Measurements from ENCODE around the gene COMT.

Gene COMT

DNA sequence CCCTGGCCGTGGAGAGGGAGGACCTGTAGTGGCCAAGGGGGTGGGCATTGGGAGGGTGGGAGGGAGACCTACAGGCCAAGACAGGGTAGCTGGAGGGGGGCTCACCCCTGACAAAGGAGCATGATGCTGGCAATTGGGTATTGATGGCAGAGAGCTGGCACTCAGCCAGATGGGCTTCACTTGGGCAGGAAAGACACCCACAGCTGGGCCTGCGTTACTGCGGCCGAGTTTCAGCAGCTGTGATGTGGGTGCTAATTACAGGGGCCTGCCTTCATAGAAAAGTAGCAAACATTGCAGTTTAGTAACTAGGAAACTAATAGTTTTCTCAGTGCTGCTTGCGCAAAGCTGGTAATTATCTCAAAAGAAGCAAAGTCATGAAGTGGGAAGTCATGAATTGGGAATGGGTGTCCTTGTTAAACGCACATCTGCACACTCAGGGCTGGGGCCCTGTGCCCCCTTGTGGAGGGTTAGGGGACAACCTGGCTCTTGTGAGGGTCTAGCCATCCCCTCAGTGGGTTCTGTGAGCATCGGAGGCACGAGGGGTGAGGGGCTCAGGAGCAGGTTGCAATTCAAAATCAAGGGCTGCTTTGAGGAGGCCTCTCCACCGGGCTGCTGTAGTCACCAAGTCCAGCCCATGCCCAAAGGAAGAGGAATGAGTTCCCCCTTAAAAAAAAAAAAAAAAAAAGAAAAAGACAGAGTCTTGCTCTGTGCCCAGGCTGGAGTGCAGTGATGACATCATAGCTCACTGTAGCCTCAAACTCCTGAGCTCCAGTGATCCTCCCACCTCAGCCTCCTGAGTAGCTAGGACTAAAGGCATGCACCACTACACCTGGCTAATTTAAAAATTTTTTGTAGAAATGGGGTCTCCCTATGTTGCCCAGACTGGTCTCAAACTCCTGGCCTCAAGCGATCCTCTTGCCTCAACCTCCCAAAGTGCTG, 24.5 kb downstream of the COMT start:
- Histone ChIP-seq H3K36me3 (peaks cover 63 to 91% (median 83%) of the 10 kb centered on the region in 11 experiments), H3K4me2 (peak overlapping the region in 3 of 11 experiments; percentile 16 to 41 (median 20); a peak in 4 of 22 replicates), H3K4me3 (no peak overlapping the region), H3K9ac (no peak overlapping the region), H3K9me3 (replicated peaks in 1 of 11) (no peaks in the 10 kb centered on the region), H4K20me1 (peaks cover 26 to 98% (median 61%) of the 10 kb centered on the region in 11 experiments; a peak in 21 of 22 replicates), H3K4me1 (peaks cover 18 to 65% (median 29%) of the 10 kb centered on the region in 10 experiments), H3K27me3 (no peaks in the 10 kb centered on the region), H3K27ac (no peak overlapping the region)
- TF ChIP-seq Cebpa-rat (IDR thresholded peaks at IDR 0.05), result no peak

DNA sequence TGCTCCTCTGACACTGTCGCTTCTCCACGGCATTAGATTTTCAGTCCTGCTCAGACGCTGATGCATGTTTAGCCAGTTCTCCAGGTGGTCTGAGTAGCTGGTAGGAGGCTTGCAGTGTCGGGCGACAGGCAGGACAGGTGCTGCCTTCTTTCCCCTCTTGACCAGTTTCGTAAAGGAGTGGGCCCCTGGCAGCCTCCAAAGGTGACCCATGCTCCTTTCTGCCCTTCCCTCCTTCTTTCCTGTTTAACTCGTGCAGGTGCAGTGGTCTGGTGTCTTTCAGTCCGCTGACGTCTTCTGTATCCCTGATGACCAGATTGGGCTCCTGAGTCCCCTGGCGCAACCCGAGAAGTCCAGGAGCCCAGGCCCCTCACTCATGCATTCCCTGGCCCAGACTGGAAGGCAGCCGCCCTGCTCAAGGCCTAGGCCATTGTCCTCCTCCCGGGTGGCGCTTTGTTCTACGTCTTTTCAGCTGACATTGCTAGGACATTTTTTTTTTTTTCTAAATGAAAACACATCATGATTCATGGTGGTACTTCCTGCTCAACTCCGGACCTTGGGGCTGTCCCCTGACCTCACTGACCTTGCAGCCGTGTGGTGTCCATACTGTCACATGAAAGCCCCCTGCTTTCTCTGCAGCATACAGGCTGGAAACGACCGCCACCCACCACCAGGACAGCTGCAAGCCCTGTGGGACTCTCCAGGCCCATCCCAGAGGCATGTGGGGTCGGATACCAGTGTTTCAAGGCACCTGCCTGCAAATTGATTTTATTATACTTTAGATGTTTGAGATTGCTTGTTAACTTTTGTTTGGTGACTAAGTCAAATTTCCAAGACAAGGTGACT, 25.6 kb downstream of the COMT start:
- no peaks in the 10 kb centered on the region for H3K27me3 ChIP-seq
- H3K9ac ChIP-seq, result peak overlapping the region in 2 of 11 experiments; percentile 1 to 19; a peak in 1 of 22 replicates
- H3K4me3 ChIP-seq, result no peak overlapping the region
- peaks cover 15 to 98% (median 50%) of the 10 kb centered on the region in 11 experiments; a peak in 21 of 22 replicates for H4K20me1 ChIP-seq
- H3K4me2 ChIP-seq, result peak overlapping the region in 3 of 11 experiments; percentile 20 to 41 (median 21); a peak in 5 of 22 replicates
- H3K27ac ChIP-seq, result no peak overlapping the region
- peaks cover 55 to 91% (median 86%) of the 10 kb centered on the region in 11 experiments for H3K36me3 ChIP-seq
- H3K4me1 ChIP-seq, result peaks cover 11 to 57% (median 26%) of the 10 kb centered on the region in 10 experiments
- TF ChIP-seq Cebpa-rat (IDR thresholded peaks at IDR 0.05), result no peak
- H3K9me3 ChIP-seq (replicated peaks in 1 of 11), result no peaks in the 10 kb centered on the region

DNA sequence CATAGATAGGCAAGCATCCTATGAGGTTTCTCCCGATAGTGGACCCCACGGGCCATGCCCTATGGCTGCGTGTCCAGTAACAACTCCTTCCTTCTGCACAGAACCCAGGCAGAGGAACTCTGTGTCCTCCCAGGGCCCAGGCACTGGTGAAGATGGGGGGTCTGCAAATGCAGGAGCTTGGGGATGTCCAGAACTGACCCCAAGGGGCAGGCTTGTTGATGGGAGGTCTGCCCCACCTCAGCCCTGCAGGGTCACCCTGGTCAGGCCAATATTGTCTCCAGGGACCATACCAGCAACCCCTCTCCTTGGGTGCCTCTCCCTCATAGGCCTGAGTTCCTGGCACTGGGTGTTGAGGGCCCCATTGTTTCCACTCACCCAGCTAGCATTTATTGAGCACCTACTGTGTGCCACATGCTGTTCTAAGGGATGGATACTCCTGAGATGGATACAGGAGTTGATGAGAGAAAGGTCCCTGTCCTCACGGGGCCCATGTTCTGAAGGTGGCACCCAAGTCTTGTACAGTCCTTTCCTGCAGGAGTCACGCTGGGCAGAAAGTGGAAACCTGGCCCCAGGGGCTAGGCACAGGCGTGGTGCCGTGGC, 26.4 kb downstream of the COMT start:
- Histone ChIP-seq H3K36me3 (peaks cover 50 to 94% (median 82%) of the 10 kb centered on the region in 11 experiments), H3K4me2 (no peak overlapping the region), H3K9ac (no peak overlapping the region), H4K20me1 (peaks cover 7 to 95% (median 44%) of the 10 kb centered on the region in 11 experiments; a peak in 21 of 22 replicates), H3K9me3 (replicated peaks in 1 of 11) (no peaks in the 10 kb centered on the region), H3K4me1 (peaks cover 4 to 49% (median 18%) of the 10 kb centered on the region in 10 experiments; a peak in 18 of 20 replicates), H3K4me3 (no peak overlapping the region), H3K27me3 (no peaks in the 10 kb centered on the region), H3K27ac (no peak overlapping the region)
- no peak for TF ChIP-seq Cebpa-rat (IDR thresholded peaks at IDR 0.05)

DNA sequence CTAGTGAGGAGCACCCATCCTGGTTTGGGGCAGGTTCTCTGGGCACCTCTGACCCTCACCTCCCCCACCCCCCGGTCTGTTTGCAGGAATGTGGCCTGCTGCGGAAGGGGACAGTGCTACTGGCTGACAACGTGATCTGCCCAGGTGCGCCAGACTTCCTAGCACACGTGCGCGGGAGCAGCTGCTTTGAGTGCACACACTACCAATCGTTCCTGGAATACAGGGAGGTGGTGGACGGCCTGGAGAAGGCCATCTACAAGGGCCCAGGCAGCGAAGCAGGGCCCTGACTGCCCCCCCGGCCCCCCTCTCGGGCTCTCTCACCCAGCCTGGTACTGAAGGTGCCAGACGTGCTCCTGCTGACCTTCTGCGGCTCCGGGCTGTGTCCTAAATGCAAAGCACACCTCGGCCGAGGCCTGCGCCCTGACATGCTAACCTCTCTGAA, 26.9 kb downstream of the COMT start:
- Histone ChIP-seq H3K9me3 (replicated peaks in 1 of 11) (no peaks in the 10 kb centered on the region), H3K4me2 (no peak overlapping the region), H3K27me3 (no peaks in the 10 kb centered on the region), H3K4me1 (peaks cover 5 to 46% (median 21%) of the 10 kb centered on the region in 10 experiments; a peak in 18 of 20 replicates), H3K27ac (no peak overlapping the region), H3K36me3 (peaks cover 47 to 94% (median 78%) of the 10 kb centered on the region in 11 experiments), H4K20me1 (peaks cover 9 to 94% (median 42%) of the 10 kb centered on the region in 11 experiments; a peak in 19 of 22 replicates), H3K4me3 (no peak overlapping the region), H3K9ac (no peak overlapping the region)
- TF ChIP-seq Cebpa-rat (IDR thresholded peaks at IDR 0.05), result no peak

DNA sequence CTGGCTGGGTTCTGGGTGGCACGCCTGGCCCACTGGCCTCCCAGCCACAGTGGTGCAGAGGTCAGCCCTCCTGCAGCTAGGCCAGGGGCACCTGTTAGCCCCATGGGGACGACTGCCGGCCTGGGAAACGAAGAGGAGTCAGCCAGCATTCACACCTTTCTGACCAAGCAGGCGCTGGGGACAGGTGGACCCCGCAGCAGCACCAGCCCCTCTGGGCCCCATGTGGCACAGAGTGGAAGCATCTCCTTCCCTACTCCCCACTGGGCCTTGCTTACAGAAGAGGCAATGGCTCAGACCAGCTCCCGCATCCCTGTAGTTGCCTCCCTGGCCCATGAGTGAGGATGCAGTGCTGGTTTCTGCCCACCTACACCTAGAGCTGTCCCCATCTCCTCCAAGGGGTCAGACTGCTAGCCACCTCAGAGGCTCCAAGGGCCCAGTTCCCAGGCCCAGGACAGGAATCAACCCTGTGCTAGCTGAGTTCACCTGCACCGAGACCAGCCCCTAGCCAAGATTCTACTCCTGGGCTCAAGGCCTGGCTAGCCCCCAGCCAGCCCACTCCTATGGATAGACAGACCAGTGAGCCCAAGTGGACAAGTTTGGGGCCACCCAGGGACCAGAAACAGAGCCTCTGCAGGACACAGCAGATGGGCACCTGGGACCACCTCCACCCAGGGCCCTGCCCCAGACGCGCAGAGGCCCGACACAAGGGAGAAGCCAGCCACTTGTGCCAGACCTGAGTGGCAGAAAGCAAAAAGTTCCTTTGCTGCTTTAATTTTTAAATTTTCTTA, 27.8 kb downstream of the COMT start:
- Histone ChIP-seq H3K27me3 (no peaks in the 10 kb centered on the region), H4K20me1 (peaks cover 9 to 92% (median 40%) of the 10 kb centered on the region in 11 experiments; a peak in 19 of 22 replicates), H3K4me2 (no peak overlapping the region), H3K36me3 (peaks cover 38 to 89% (median 70%) of the 10 kb centered on the region in 11 experiments), H3K9me3 (replicated peaks in 1 of 11) (no peaks in the 10 kb centered on the region), H3K4me3 (no peak overlapping the region), H3K27ac (peak overlapping the region in 1 of 11 experiments; percentile 20; a peak in 1 of 22 replicates), H3K4me1 (peaks cover 12 to 50% (median 29%) of the 10 kb centered on the region in 10 experiments), H3K9ac (peak overlapping the region in 3 of 11 experiments; percentile 6 to 41 (median 13); a peak in 1 of 22 replicates)
- TF ChIP-seq Cebpa-rat (IDR thresholded peaks at IDR 0.05), result no peak

DNA sequence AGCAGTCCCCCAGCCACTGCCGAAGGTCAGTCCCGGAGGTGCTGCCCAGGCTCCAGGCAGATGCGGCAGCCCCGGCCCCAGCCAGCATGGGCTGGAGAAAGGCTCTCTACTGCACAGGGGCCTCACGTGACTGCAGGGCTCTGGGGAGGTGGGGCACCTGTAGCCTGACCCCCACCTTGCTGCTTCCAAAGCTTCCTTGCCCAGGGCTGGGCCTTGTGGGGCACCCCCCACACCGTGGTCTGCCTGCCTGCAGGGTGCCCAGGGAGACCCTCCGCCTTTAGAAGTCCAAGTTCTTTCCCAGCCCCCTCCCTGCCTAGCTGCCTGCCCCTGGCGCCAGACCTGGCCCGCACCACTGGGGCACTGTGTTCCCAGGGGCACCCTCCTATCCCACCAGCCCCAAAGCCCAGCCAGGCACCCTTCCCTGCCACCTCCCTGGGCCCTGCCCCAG, 28.5 kb downstream of the COMT start:
- Histone ChIP-seq H3K27me3 (no peaks in the 10 kb centered on the region), H3K9me3 (replicated peaks in 1 of 11) (no peaks in the 10 kb centered on the region), H3K9ac (peak overlapping the region in 1 of 11 experiments; percentile 41; a peak in 1 of 22 replicates), H3K36me3 (peaks cover 31 to 82% (median 62%) of the 10 kb centered on the region in 11 experiments), H3K27ac (peak overlapping the region in 1 of 11 experiments; percentile 20; a peak in 2 of 22 replicates), H4K20me1 (peaks cover 9 to 91% (median 41%) of the 10 kb centered on the region in 11 experiments; a peak in 19 of 22 replicates), H3K4me2 (no peak overlapping the region), H3K4me1 (peaks cover 19 to 53% (median 30%) of the 10 kb centered on the region in 10 experiments), H3K4me3 (no peak overlapping the region)
- TF ChIP-seq Cebpa-rat (IDR thresholded peaks at IDR 0.05), result no peak

DNA sequence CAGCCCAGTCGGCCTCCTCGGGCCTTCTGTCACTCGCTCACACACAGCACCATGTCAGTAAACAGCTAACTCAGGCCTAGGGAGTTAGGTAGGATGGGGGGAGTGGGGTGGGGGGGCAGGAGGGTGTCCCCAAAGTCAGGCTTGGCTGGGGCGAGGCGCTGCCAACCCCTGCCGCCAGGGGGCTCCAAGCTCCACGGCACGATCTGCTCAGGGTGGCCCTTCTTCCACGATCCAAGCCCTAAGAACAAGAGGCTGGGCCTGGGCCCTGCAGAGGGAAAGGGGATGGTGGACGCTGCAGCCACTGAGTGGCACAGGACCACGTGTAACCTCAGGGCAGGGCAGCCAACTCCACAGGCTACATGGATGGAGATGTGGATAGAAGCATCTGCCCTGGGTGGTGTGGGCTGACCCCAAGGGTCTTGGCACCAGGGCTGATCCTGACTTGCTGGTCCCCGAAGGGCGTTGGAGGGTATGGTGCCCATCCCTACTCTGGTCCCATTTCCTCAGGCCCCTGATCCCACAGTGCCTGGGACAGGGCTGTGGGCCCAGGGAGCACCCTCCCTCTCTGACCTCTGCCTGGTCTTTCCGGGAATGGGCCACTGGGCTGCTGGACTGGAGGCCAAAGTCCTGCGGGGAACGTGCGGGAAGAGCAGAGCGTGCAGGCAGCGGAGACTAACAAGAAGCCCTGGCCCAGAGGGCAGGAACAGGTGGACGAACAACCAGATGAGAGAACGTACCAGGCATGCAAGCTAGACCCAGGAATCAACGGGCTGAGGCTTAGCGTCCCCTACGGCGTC, 29.1 kb downstream of the COMT start:
- H3K36me3 ChIP-seq, result peaks cover 30 to 77% (median 57%) of the 10 kb centered on the region in 11 experiments
- H3K4me1 ChIP-seq, result peaks cover 26 to 53% (median 34%) of the 10 kb centered on the region in 10 experiments
- TF ChIP-seq Cebpa-rat (IDR thresholded peaks at IDR 0.05), result no peak
- H3K4me3 ChIP-seq, result no peak overlapping the region
- H4K20me1 ChIP-seq, result peaks cover 9 to 86% (median 45%) of the 10 kb centered on the region in 11 experiments; a peak in 19 of 22 replicates
- peak overlapping the region in 6 of 11 experiments; percentile 15 to 41 (median 30); a peak in 7 of 22 replicates for H3K9ac ChIP-seq
- H3K9me3 ChIP-seq (replicated peaks in 1 of 11), result no peaks in the 10 kb centered on the region
- H3K27me3 ChIP-seq, result no peaks in the 10 kb centered on the region
- 0 out of 22 replicates have a peak overlapping the region, but pooled peaks of 2 of the 11 experiments have one; percentile 7 to 15 for H3K4me2 ChIP-seq
- peak overlapping the region in 3 of 11 experiments; percentile 38 to 45 (median 40); a peak in 4 of 22 replicates for H3K27ac ChIP-seq

All from BLaER1 treated with 17β-estradiol and CSF1 and Interleukin-3, amounts not matched to agents 10 nM and 100 nM (cell line).